Natural killer cell (primary cell): ENCODE data around the gene SP6. TPM values are rescaled to one million over a fixed set of nuclear protein-coding genes. Genes with fewer than 3 reads are reported as not detected.

ENCODE experiments used
- ATAC-seq, 3 donors: fragments of 150-1000 bp in 2 of 3; fragments of 200-7000 bp in 1 of 3; cut with Tn5 transposase; 1 replicate in 1 of 3; 2 replicates in 2 of 3; pipeline ENCODE4 v1.10.0; 2021; ENCODE audit warnings: mild to moderate bottlenecking in 2 of 3, moderate library complexity in 2 of 3
- DNase-seq, 2 donors: peaks; one replicate each; pipeline versions ENCODE4 v3.0.0 to v3.0.0-alpha.2; 2013 to 2021; ENCODE audit warnings: mixed read lengths in 1 of 2
- H3K27ac ChIP-seq: one replicate; pipeline ENCODE4 v1.5.1; 2013; ENCODE audit warnings: mild to moderate bottlenecking, low read length
- H3K27me3 ChIP-seq: one replicate; pipeline ENCODE4 v1.6.1; 2013; ENCODE audit warnings: low read length; ENCODE audit not compliant: control insufficient read depth, insufficient read depth
- H3K36me3 ChIP-seq: one replicate; pipeline ENCODE4 v1.6.1; 2013; ENCODE audit warnings: low read length; ENCODE audit not compliant: control insufficient read depth, insufficient read depth
- H3K4me1 ChIP-seq: one replicate; pipeline ENCODE4 v1.6.1; 2013; ENCODE audit warnings: low read length; ENCODE audit not compliant: control insufficient read depth, insufficient read depth
- H3K4me3 ChIP-seq: one replicate; pipeline ENCODE4 v1.5.1; 2013; ENCODE audit warnings: low read length
- H3K9me3 ChIP-seq: one replicate; pipeline ENCODE4 v1.6.1; 2013; ENCODE audit warnings: low read length; ENCODE audit not compliant: control insufficient read depth, insufficient read depth
- H3K27ac Mint-ChIP-seq, 2 donors: one replicate each; pipeline ENCODE4 v1.8.0; 2022; ENCODE audit warnings: mild to moderate bottlenecking in 2 of 2, mixed read lengths in 2 of 2, moderate library complexity in 1 of 2
- H3K27me3 Mint-ChIP-seq, 2 donors: one replicate each; pipeline ENCODE4 v1.8.0; 2022; ENCODE audit warnings: low read depth in 2 of 2, mixed read lengths in 2 of 2
- H3K36me3 Mint-ChIP-seq: one replicate; pipeline ENCODE4 v1.8.0; 2022; ENCODE audit warnings: mixed read lengths
- H3K4me1 Mint-ChIP-seq, 2 donors: one replicate each; pipeline ENCODE4 v1.8.0; 2022; ENCODE audit warnings: mixed read lengths in 2 of 2
- H3K4me3 Mint-ChIP-seq: one replicate; pipeline ENCODE4 v1.8.0; 2022; ENCODE audit warnings: mild to moderate bottlenecking, moderate library complexity, mixed read lengths
- H3K9me3 Mint-ChIP-seq, 2 donors: one replicate each; pipeline ENCODE4 v1.8.0; 2022; ENCODE audit warnings: mixed read lengths in 2 of 2
- WGBS: methylation state at CpG from one replicate; pipeline ENCODE4 v1.1.7; 2013; ENCODE audit warnings: missing lambda C conversion rate; ENCODE audit not compliant: insufficient coverage; 5-methylcytosine and 5-hydroxymethylcytosine counted together
- intact Hi-C: fragments of 100-400 bp; cut with micrococcal nuclease; formaldehyde crosslinking; loops from one replicate; pipeline ENCODE4 v1.14.2; 2022
- total RNA-seq, 4 donors: library from RNA; stranded (reverse); fragments of 120-200 nt in 1 of 4; gene quantifications; one replicate each; pipeline versions ENCODE4 v1.2.3 to v1.2.4, GENCODE V29; 2013 to 2022
- TF ChIP-seq, protein P1 (sequence below): fragments of 200-600 bp; IDR thresholded peaks from one replicate; pipeline ENCODE4 v1.8.0; 2022; ENCODE audit warnings: antibody characterized with exemption

SP6 gene
- total RNA-seq, 3 donors from 2014 or later (not counting 1 experiment from before 2014, with no cell fraction given): 0.09 TPM; not detected in 1

DNA sequence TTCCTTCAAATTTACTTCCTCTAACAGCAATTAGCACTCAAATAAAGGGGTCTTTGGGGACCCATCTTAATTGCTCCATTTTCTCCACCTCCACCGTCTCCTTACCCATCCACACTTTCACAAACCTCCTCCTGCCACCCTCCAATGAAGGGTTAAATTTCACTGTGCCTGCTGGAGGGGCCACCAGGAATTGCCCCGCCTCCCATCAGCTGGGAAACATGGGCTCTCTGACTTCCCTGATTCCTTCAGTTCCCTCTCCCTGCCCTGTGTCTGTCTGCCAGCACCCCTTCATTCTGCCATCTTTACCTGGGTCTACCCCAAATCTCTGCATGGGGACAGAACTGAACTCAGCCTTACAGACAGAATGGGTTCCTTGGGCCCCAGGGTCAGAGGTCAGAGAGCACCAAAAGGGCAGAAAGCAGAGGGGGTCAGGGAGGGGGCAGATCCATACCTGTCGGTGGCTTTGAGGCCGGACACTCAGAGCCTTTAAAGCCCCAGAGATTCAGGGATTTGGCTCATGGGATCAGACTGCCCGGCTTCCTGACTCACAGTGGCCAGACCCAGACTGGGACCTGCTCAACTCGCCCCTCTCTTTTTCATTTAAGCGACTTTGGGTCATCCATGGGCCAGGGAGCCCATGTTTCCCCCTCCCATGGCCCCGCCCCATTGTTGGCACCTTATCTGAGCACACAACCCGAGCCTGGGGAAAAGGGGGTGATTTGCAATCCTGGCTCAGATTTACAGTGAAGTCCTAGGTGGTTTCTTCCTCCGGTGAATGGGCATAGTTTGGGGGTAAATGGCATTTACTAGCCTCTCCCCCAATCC lies 27.5 kb upstream of the SP6 start:
- Histone ChIP-seq H3K4me1 (peaks cover 8% of the 10 kb centered on the region), H3K36me3 (no peaks in the 10 kb centered on the region), H3K27ac (no peak overlapping the region), H3K9me3 (no peaks in the 10 kb centered on the region), H3K4me3 (no peak overlapping the region), H3K27me3 (no peaks in the 10 kb centered on the region)
- TF ChIP-seq, protein P1, sequence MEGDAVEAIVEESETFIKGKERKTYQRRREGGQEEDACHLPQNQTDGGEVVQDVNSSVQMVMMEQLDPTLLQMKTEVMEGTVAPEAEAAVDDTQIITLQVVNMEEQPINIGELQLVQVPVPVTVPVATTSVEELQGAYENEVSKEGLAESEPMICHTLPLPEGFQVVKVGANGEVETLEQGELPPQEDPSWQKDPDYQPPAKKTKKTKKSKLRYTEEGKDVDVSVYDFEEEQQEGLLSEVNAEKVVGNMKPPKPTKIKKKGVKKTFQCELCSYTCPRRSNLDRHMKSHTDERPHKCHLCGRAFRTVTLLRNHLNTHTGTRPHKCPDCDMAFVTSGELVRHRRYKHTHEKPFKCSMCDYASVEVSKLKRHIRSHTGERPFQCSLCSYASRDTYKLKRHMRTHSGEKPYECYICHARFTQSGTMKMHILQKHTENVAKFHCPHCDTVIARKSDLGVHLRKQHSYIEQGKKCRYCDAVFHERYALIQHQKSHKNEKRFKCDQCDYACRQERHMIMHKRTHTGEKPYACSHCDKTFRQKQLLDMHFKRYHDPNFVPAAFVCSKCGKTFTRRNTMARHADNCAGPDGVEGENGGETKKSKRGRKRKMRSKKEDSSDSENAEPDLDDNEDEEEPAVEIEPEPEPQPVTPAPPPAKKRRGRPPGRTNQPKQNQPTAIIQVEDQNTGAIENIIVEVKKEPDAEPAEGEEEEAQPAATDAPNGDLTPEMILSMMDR: no peak
- no peak for DNase-seq
- no peak overlapping the region for H3K27ac Mint-ChIP-seq
- H3K36me3 Mint-ChIP-seq: no peaks in the 10 kb centered on the region
- 83% methylated on average over 9 of the region's 10 CpGs for WGBS
- peaks cover 0 to 4% of the 10 kb centered on the region in 2 donors for H3K4me1 Mint-ChIP-seq
- intact Hi-C loops: no loop called here
- H3K9me3 Mint-ChIP-seq: no peaks in the 10 kb centered on the region
- peaks cover 28 to 33% of the 10 kb centered on the region in 2 donors for H3K27me3 Mint-ChIP-seq
- H3K4me3 Mint-ChIP-seq: no peak overlapping the region
- no peak for ATAC-seq

DNA sequence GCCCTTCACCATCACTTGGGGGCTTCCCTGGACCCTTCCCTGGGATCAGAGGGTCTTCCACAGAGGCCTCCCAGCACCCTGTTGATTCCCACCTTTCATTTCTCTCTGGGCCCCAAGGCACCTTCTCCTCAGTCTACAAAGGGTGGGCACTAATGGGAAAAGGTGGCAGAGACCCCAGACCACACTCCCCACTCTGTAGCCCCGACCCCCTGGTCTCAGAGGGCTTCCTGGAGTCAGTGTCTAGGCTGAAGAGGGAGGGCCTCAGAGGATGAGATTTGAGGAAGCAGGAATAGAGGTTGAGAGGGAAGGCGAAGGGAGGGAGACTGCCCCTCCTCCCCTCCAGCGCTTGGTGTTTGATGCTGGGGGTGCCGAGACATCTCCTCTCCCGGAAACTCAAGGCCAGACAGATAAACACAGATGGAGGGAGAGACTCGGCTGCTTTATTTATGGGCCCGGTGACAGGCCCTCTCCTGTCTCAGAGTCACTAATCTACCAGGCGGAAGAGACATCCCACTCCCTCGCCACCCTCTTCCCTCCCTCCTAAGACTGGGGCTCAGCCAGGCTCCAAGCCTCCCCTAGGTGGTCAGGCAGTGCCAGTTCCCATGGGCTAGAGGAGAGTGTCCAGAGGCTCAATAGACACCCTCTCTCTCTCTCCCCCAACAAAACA lies 26.5 kb upstream of the SP6 start:
- H3K27ac ChIP-seq: no peak overlapping the region
- WGBS: 62% methylated on average over 6 of the region's 9 CpGs
- H3K27me3 ChIP-seq: peaks cover 1% of the 10 kb centered on the region
- intact Hi-C loops: no loop called here
- peaks cover 32 to 33% of the 10 kb centered on the region in 2 donors for H3K27me3 Mint-ChIP-seq
- H3K4me1 Mint-ChIP-seq: no peaks in the 10 kb centered on the region
- H3K4me1 ChIP-seq: peaks cover 4% of the 10 kb centered on the region
- no peak overlapping the region for H3K4me3 Mint-ChIP-seq
- no peak for DNase-seq
- no peaks in the 10 kb centered on the region for H3K36me3 ChIP-seq
- no peak for ATAC-seq
- H3K36me3 Mint-ChIP-seq: no peaks in the 10 kb centered on the region
- H3K4me3 ChIP-seq: no peak overlapping the region
- no peak overlapping the region for H3K27ac Mint-ChIP-seq
- H3K9me3 Mint-ChIP-seq: no peaks in the 10 kb centered on the region
- TF ChIP-seq, protein P1: no peak
- H3K9me3 ChIP-seq: no peaks in the 10 kb centered on the region

DNA sequence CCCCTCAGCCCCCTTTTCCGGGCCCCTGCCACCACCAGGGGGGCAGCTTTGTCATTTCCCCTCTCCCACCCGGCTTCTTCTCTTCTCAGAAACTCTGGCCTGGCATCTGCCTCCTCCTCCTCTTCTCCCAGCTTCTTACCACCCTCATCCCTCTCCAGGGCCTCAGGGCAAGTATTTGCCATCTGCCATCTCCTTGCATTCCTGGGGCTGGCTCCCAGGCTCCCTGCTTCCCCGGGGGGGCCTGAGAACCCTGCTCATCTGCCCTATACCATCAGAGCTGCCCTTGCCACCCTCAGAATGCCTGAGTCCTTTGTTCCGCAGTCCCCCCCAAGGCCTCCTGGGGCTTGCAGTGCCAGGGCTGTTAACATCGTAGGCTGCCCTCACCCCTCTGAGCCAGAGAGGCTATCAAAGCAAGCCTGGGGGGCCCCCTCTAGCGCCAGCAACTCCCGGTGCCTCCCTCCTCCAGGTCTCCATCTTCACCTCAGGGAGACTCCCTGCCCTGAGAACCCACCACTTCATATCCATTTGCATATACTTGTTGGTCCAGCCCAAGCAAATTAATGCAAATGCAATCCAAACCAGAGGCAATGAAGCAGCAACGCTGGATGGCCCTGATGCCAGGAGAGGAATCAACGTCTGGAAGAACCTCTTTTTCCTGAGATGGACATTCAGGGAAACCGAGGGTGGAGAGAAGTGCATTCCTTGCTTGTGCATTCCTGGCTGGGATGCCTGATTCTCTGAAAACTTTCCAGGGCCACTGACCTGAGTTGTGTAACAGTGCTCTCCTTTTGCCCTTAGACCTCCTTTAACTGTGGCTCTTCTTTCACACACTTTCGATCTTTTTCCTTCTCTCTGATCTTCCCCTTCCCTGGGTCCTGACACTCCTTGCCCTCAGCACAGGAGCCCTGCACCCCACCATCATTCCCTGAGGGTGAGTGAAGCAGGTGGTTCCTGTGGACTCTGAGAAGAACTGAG lies 24.3 kb upstream of the SP6 start:
- intact Hi-C loops: no loop called here
- no peak overlapping the region for H3K4me3 ChIP-seq
- no peak for ATAC-seq
- no peaks in the 10 kb centered on the region for H3K9me3 Mint-ChIP-seq
- no peak overlapping the region for H3K27ac Mint-ChIP-seq
- H3K36me3 Mint-ChIP-seq: no peaks in the 10 kb centered on the region
- H3K27me3 ChIP-seq: peaks cover 9% of the 10 kb centered on the region
- H3K27me3 Mint-ChIP-seq: peaks cover 45 to 52% of the 10 kb centered on the region in 2 donors
- H3K9me3 ChIP-seq: no peaks in the 10 kb centered on the region
- no peaks in the 10 kb centered on the region for H3K36me3 ChIP-seq
- peaks cover 3% of the 10 kb centered on the region for H3K4me1 ChIP-seq
- TF ChIP-seq, protein P1: no peak
- DNase-seq: no peak
- no peak overlapping the region for H3K27ac ChIP-seq
- no peak overlapping the region for H3K4me3 Mint-ChIP-seq
- 70% methylated on average over 11 of the region's 11 CpGs for WGBS
- H3K4me1 Mint-ChIP-seq: no peaks in the 10 kb centered on the region
